OCI-LY3 (cell line): Measurements from ENCODE around the gene HTR7.
A peak's percentile ranks its signal among the peaks of the same experiment; 100 is the strongest.
"Not testable (repeated sequence)": the region's sequence is repeated elsewhere in the genome, so short reads cannot be mapped to it uniquely, and the experiment has no call there.

Source experiments
- H2AFZ ChIP-seq: fragments of 200-600, 300-600 bp; shearing (Covaris generic); 2 replicates; pipeline ENCODE4 v1.6.0; 2014; ENCODE audit warnings: antibody characterized with exemption, low read depth, low read length
- H3K27ac ChIP-seq: fragments of 200-600, 300-600 bp; sonication (generic); 2 replicates; pipeline ENCODE4 v1.5.1; 2014; ENCODE audit warnings: mild to moderate bottlenecking, low read length, moderate library complexity, mixed read lengths
- H3K27me3 ChIP-seq: fragments of 200-600, 300-600 bp; sonication (generic); 2 replicates; pipeline ENCODE4 v1.6.1; 2014; ENCODE audit warnings: low read depth, low read length, mixed read lengths
- H3K36me3 ChIP-seq: fragments of 200-600, 300-600 bp; sonication (generic); replicated peaks from 2 replicates; pipeline ENCODE3; 2014; ENCODE audit warnings: low read depth, low read length, mixed read lengths
- H3K4me1 ChIP-seq: fragments of 300-600, 200-600 bp; sonication (generic); 2 replicates; pipeline ENCODE4 v1.6.1; 2014; ENCODE audit warnings: low read length, mixed read lengths
- H3K4me2 ChIP-seq: fragments of 200-600, 300-600 bp; sonication (generic); 2 replicates; pipeline ENCODE4 v1.6.1; 2014; ENCODE audit warnings: low read length, mixed read lengths
- H3K4me3 ChIP-seq: fragments of 300-600, 200-600 bp; sonication (generic); 2 replicates; pipeline ENCODE4 v1.5.1; 2014; ENCODE audit warnings: antibody characterized with exemption, mild to moderate bottlenecking, low read length, moderate library complexity
- H3K79me2 ChIP-seq: fragments of 300-600, 200-600 bp; shearing (Covaris generic); 2 replicates; pipeline ENCODE4 v1.6.1; 2014; ENCODE audit warnings: mild to moderate bottlenecking, low read length, mixed read lengths
- H3K9ac ChIP-seq: fragments of 300-600, 200-600 bp; shearing (Covaris generic); 2 replicates; pipeline ENCODE4 v1.6.0; 2014; ENCODE audit warnings: mild to moderate bottlenecking, low read length, moderate library complexity
- H3K9me3 ChIP-seq: fragments of 200-600, 300-600 bp; shearing (Covaris generic); 2 replicates; pipeline ENCODE4 v1.6.1; 2014; ENCODE audit warnings: low read length, mixed read lengths; ENCODE audit not compliant: insufficient read depth
- H4K20me1 ChIP-seq: fragments of 200-600, 300-600 bp; sonication (generic); 2 replicates; pipeline ENCODE4 v1.6.1; 2016; ENCODE audit warnings: low read length, mixed read lengths; ENCODE audit not compliant: insufficient read depth
- CTCF ChIP-seq: fragments of 200-600, 300-600 bp; sonication (generic); IDR thresholded peaks from 2 replicates; pipeline ENCODE4 v1.5.1; 2014; ENCODE audit warnings: antibody characterized with exemption, low read length, low read depth
- EZH2phosphoT487 ChIP-seq: fragments of 200-600 bp; shearing (Covaris generic); IDR thresholded peaks from 2 replicates; pipeline ENCODE4 v1.6.1; 2018; ENCODE audit warnings: antibody characterized with exemption, mixed run types, low read depth

Gene HTR7

GRCh38 chr10:90857635-90858460, at the start of gene HTR7:
TSS of gene HTR7 (minus strand) at chr10:90858039. CDS start at chr10:90857671, 368 bp downstream.
- Histone ChIP-seq H3K9ac (peak within 1 kb of the TSS; percentile 56; the same call in 1 of the 2 replicates), H3K27ac (no peak within 1 kb of the TSS), H3K79me2 (no peaks in the 10 kb centered on the region), H3K4me1 (0 out of 2 replicates have a peak, but pooled peaks cover 5% of the 10 kb centered on the region), H3K36me3 (no peaks in the 10 kb centered on the region), H3K27me3 (peaks cover 11% of the 10 kb centered on the region; the same call in 1 of the 2 replicates), H2AFZ (peak within 1 kb of the TSS; percentile 77; the same call in 1 of the 2 replicates), H4K20me1 (no peaks in the 10 kb centered on the region), H3K4me2 (peak within 1 kb of the TSS; percentile 79), H3K4me3 (peak within 1 kb of the TSS; percentile 87), H3K9me3 (no peaks in the 10 kb centered on the region)
- no peak for TF ChIP-seq EZH2phosphoT487
- TF ChIP-seq CTCF, result peak; percentile 37

- Histone ChIP-seq H3K4me1 (peaks cover 19% of the 10 kb centered on the region), H3K27ac (peak overlapping the region; percentile 32; the same call in 1 of the 2 replicates), H2AFZ (no peak overlapping the region), H3K36me3 (peaks cover 21% of the 10 kb centered on the region), H3K79me2 (no peaks in the 10 kb centered on the region), H3K4me3 (no peak overlapping the region), H3K27me3 (no peaks in the 10 kb centered on the region), H3K9ac (no peak overlapping the region), H3K4me2 (peak overlapping the region; percentile 63), H3K9me3 (no peaks in the 10 kb centered on the region), H4K20me1 (no peaks in the 10 kb centered on the region)
- TF ChIP-seq EZH2phosphoT487 (no peak), CTCF (no peak)
These were observed 48.8 kb upstream of the HTR7 start for GRCh38 chr10:90906596-90906995.

- peaks cover 21% of the 10 kb centered on the region for H3K36me3 ChIP-seq
- no peaks in the 10 kb centered on the region for H3K9me3 ChIP-seq
- no peak overlapping the region for H2AFZ ChIP-seq
- H3K27ac ChIP-seq, result peak overlapping the region; percentile 32; the same call in 1 of the 2 replicates
- H3K27me3 ChIP-seq, result no peaks in the 10 kb centered on the region
- H3K4me1 ChIP-seq, result peaks cover 19% of the 10 kb centered on the region
- no peak for TF ChIP-seq EZH2phosphoT487
- no peak for TF ChIP-seq CTCF
- H3K4me3 ChIP-seq, result peak overlapping the region; percentile 30
- H3K9ac ChIP-seq, result no peak overlapping the region
- peak overlapping the region; percentile 63 for H3K4me2 ChIP-seq
- H3K79me2 ChIP-seq, result no peaks in the 10 kb centered on the region
- no peaks in the 10 kb centered on the region for H4K20me1 ChIP-seq
These were observed 48.1 kb upstream of the HTR7 start for GRCh38 chr10:90905925-90906324.

GRCh38 chr10:90896916-90897315, 39.1 kb upstream of the HTR7 start:
- not testable (repeated sequence) for H4K20me1 ChIP-seq, H3K9me3 ChIP-seq, H2AFZ ChIP-seq, H3K4me2 ChIP-seq, H3K4me3 ChIP-seq, H3K4me1 ChIP-seq, H3K9ac ChIP-seq, H3K79me2 ChIP-seq, H3K27ac ChIP-seq, H3K27me3 ChIP-seq
- H3K36me3 ChIP-seq, result peaks cover 22% of the 10 kb centered on the region
